Keratinocyte (primary cell): Measurements from ENCODE around the gene EXOC3L1. TPM values are rescaled to one million over a fixed set of nuclear protein-coding genes. Genes with fewer than 3 reads are reported as not detected.

Experiments used
- DNase-seq: peaks from one replicate; pipeline ENCODE4 v3.0.0-alpha.2; 2011; ENCODE audit warnings: low read depth, missing footprints, low spot score
- FAIRE-seq: peaks from 2 replicates; lab custom pipeline; 2011; peaks lifted over from hg19 to GRCh38; lab: Jason Lieb, UNC
- H2AFZ ChIP-seq: 2 replicates; pipeline ENCODE4 v1.6.0; 2012; ENCODE audit warnings: low read length, control low read depth, inconsistent platforms; ENCODE audit not compliant: control insufficient read depth
- H3K27ac ChIP-seq: 2 replicates; pipeline ENCODE4 v1.5.1; 2011; ENCODE audit warnings: low read length; ENCODE audit not compliant: control insufficient read depth, insufficient read depth
- H3K27me3 ChIP-seq: 3 replicates; pipeline ENCODE4 v1.6.0; 2011; ENCODE audit warnings: low read length; ENCODE audit not compliant: control insufficient read depth, insufficient read depth; ENCODE audit errors: extremely low read depth
- H3K36me3 ChIP-seq, 2 experiments: 2 replicates in 1 of 2; 3 replicates in 1 of 2; pipeline ENCODE4 v1.5.1; 2011; ENCODE audit warnings: low read length in 2 of 2, mild to moderate bottlenecking in 1 of 2; ENCODE audit not compliant: control insufficient read depth in 2 of 2, insufficient read depth in 2 of 2; ENCODE audit errors: extremely low read depth in 1 of 2
- H3K4me1 ChIP-seq: 3 replicates; pipeline ENCODE4 v1.5.1; 2011; ENCODE audit warnings: low read length; ENCODE audit not compliant: control insufficient read depth, insufficient read depth; ENCODE audit errors: extremely low read depth
- H3K4me2 ChIP-seq: 3 replicates; pipeline ENCODE4 v1.6.0; 2011; ENCODE audit warnings: low read depth, low read length; ENCODE audit not compliant: control insufficient read depth, insufficient read depth; ENCODE audit errors: extremely low read depth
- H3K4me3 ChIP-seq, 3 experiments: fragments of 200-600 bp in 1 of 3; sonication (generic) in 1 of 3; 2 replicates in 2 of 3; 3 replicates in 1 of 3; pipeline ENCODE4 v1.5.1; 2011 to 2016; ENCODE audit warnings: low read length in 3 of 3, mild to moderate bottlenecking in 3 of 3, control low read depth in 2 of 3, inconsistent platforms in 1 of 3, low read depth in 1 of 3, mixed read lengths in 1 of 3, mixed run types in 1 of 3, moderate library complexity in 1 of 3; ENCODE audit not compliant: control insufficient read depth in 2 of 3, insufficient read depth in 2 of 3; ENCODE audit errors: extremely low read depth in 1 of 3
- H3K79me2 ChIP-seq: 2 replicates; pipeline ENCODE4 v1.6.0; 2012; ENCODE audit warnings: low read length; ENCODE audit not compliant: control insufficient read depth, insufficient read depth
- H3K9ac ChIP-seq: 3 replicates; pipeline ENCODE4 v1.6.0; 2011; ENCODE audit warnings: low read length; ENCODE audit not compliant: control insufficient read depth, insufficient read depth; ENCODE audit errors: extremely low read depth
- H3K9me1 ChIP-seq: 3 replicates; pipeline ENCODE4 v1.6.0; 2011; ENCODE audit warnings: low read length; ENCODE audit not compliant: control insufficient read depth, insufficient read depth; ENCODE audit errors: extremely low read depth
- H3K9me3 ChIP-seq: 2 replicates; pipeline ENCODE4 v1.5.1; 2012; ENCODE audit warnings: low read depth, low read length; ENCODE audit not compliant: control insufficient read depth
- H4K20me1 ChIP-seq: 3 replicates; pipeline ENCODE4 v1.6.0; 2011; ENCODE audit warnings: low read length; ENCODE audit not compliant: control insufficient read depth, insufficient read depth; ENCODE audit errors: extremely low read depth
- EZH2 ChIP-seq: IDR thresholded peaks from one replicate; pipeline ENCODE4 v1.6.1; 2012; ENCODE audit warnings: inconsistent platforms, mild to moderate bottlenecking, low read length, moderate library complexity
- dilution Hi-C: fragments of 300-500 bp; cut with MboI; formaldehyde crosslinking; loops from one replicate; pipeline ENCODE4 v1.7.0; 2020; ENCODE audit warnings: low sequenced_read_pairs; ENCODE audit not compliant: extremely low pct_ligation_motif_present
- polyA plus RNA-seq, 5 experiments: library from polyadenylated mRNA; depleted of rRNA in 3 of 5; stranded (reverse) in 3 of 5; stranded (forward) in 1 of 5; unstranded in 1 of 5; fragments of >200 nt; gene quantifications; 1 replicate in 1 of 5; 2 replicates in 3 of 5; 3 replicates in 1 of 5; pipeline versions ENCODE4 v1.2.1 to v1.2.3, GENCODE V29; 2011 to 2012; ENCODE audit warnings: missing spikeins in 2 of 5, low read depth in 1 of 5, low replicate concordance in 1 of 5
- TF ChIP-seq, protein P1 (sequence below), 3 experiments: IDR thresholded peaks in 1 of 3; conservative IDR thresholded peaks in 1 of 3; optimal IDR thresholded peaks in 1 of 3; 2 replicates in 2 of 3; 3 replicates in 1 of 3; pipeline versions ENCODE3 to v1.5.1; 2011; ENCODE audit warnings: low read length in 3 of 3, mild to moderate bottlenecking in 3 of 3, moderate library complexity in 2 of 3, control low read depth in 1 of 3, inconsistent platforms in 1 of 3; ENCODE audit not compliant: insufficient read depth in 2 of 3; ENCODE audit errors: extremely low read depth in 1 of 3

EXOC3L1 gene
- polyA plus RNA-seq, 1 donor (not counting 4 experiments of a cell fraction or from before 2014, with no cell fraction given), result not detected

DNA sequence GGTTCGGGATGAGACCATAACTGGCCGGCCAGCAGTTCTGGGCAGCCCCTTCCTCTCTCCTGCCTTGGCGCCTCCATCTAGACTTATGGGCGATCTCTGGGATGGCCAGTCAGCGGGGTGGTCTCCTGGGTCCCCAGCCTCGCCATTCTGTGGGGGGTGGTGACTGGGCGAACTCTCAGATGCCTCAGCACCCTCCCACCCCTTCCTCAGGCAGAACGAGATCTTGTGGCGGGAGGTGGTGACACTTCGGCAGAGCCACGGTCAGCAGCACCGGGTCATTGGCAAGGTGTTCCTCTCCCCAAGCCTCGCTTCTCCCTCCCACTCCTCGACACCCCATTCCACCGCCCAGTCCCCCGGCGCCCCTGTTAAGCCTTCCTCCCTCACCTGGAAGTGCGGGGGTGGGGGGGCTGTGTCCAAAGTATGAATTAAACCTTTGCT, 23.8 kb downstream of the EXOC3L1 start:
- TF ChIP-seq, protein P1, sequence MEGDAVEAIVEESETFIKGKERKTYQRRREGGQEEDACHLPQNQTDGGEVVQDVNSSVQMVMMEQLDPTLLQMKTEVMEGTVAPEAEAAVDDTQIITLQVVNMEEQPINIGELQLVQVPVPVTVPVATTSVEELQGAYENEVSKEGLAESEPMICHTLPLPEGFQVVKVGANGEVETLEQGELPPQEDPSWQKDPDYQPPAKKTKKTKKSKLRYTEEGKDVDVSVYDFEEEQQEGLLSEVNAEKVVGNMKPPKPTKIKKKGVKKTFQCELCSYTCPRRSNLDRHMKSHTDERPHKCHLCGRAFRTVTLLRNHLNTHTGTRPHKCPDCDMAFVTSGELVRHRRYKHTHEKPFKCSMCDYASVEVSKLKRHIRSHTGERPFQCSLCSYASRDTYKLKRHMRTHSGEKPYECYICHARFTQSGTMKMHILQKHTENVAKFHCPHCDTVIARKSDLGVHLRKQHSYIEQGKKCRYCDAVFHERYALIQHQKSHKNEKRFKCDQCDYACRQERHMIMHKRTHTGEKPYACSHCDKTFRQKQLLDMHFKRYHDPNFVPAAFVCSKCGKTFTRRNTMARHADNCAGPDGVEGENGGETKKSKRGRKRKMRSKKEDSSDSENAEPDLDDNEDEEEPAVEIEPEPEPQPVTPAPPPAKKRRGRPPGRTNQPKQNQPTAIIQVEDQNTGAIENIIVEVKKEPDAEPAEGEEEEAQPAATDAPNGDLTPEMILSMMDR (optimal IDR thresholded peaks at IDR 0.05 in 1 of 3, IDR thresholded peaks at IDR 0.05 in 1 of 3, conservative IDR thresholded peaks at IDR 0.05 in 1 of 3; ENCODE audit: extremely low read depth in 1 of 3, insufficient read depth in 2 of 3, low read length in 3 of 3), result no peak
- no peak for TF ChIP-seq EZH2
- Histone ChIP-seq H4K20me1 (no peaks in the 10 kb centered on the region), H3K79me2 (no peaks in the 10 kb centered on the region), H3K4me2 (no peak overlapping the region), H3K27me3 (peaks cover 7% of the 10 kb centered on the region), H3K36me3 (no peaks in the 10 kb centered on the region), H3K4me3 (no peak overlapping the region), H3K4me1 (peaks cover 34% of the 10 kb centered on the region), H3K9me1 (no peaks in the 10 kb centered on the region), H2AFZ (no peak overlapping the region), H3K9me3 (no peaks in the 10 kb centered on the region), H3K27ac (no peak overlapping the region), H3K9ac (no peak overlapping the region)
- FAIRE-seq (no peak), DNase-seq (no peak)
- dilution Hi-C loops, result no loop called here

DNA sequence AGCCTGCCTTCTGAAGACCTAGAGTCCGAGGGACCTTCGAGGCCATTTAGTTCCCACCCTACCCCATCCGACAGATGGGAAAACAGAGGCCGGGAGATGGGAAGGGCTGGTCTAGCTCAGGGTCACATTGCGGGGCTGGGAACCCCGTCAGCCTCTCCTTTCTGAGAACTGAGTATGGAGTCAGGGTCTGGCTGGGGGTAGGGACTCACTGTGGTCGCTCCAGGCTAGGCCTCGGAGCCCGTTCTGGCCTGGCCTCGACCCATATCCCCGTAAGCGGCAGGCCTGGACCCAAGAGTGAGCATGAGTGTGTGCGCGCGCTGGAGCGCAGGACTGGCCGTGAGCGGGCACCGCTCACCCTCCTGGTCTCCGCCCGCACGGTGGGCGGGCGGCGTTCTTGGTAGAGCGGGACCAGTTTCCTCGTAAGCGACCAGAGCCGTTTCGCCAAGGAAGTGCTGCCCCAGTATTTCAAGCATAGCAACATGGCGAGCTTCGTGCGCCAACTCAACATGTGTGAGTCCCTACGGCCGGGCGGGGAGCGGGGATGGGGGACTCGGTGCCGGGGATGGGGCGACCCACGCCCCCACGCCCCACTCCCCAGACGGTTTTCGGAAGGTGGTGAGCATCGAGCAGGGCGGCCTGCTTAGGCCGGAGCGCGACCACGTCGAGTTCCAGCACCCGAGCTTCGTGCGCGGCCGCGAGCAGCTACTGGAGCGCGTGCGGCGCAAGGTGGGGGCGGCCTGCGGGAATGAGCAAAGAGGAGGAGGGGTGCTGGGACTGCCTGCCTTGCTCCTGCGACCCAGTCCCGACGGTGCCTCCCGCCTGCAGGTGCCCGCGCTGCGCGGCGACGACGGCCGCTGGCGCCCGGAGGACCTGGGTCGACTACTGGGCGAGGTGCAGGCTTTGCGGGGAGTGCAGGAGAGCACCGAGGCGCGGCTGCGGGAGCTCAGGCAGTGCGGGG, 24.5 kb downstream of the EXOC3L1 start:
- Histone ChIP-seq H3K36me3 (no peaks in the 10 kb centered on the region), H3K4me3 (no peak overlapping the region), H3K4me2 (no peak overlapping the region), H3K9me3 (no peaks in the 10 kb centered on the region), H4K20me1 (no peaks in the 10 kb centered on the region), H3K79me2 (no peaks in the 10 kb centered on the region), H3K4me1 (peaks cover 31% of the 10 kb centered on the region), H3K9ac (no peak overlapping the region), H3K9me1 (no peaks in the 10 kb centered on the region), H2AFZ (no peak overlapping the region), H3K27ac (no peak overlapping the region), H3K27me3 (peaks cover 7% of the 10 kb centered on the region)
- FAIRE-seq, result no peak
- TF ChIP-seq EZH2, result no peak
- TF ChIP-seq, protein P1 (optimal IDR thresholded peaks at IDR 0.05 in 1 of 3, IDR thresholded peaks at IDR 0.05 in 1 of 3, conservative IDR thresholded peaks at IDR 0.05 in 1 of 3; ENCODE audit: extremely low read depth in 1 of 3, insufficient read depth in 2 of 3, low read length in 3 of 3), result no peak
- DNase-seq, result no peak
- dilution Hi-C loops, result no loop called here
